A673 (cell line): ENCODE data around the gene IPPK. TPM values are rescaled to one million over a fixed set of nuclear protein-coding genes. Genes with fewer than 3 reads are reported as not detected.

Experiments used
- BruUV-seq: library from RNA; stranded (reverse); fragments of 400-500 nt; replicated peaks from 2 replicates; lab custom pipeline; 2021; lab: Mats Ljungman, UMichigan
- CTCF ChIA-PET: fragments of 300-600 bp; sonication (Branson Sonifier 250); formaldehyde crosslinking; loops from one replicate; lab custom pipeline; 2022; ENCODE audit warnings: antibody characterized with exemption; lab: Charles Lee
- POLR2A ChIA-PET: fragments of 300-600 bp; sonication (Branson Sonifier 250); formaldehyde crosslinking; loops from one replicate; lab custom pipeline; 2022; ENCODE audit warnings: antibody characterized with exemption; ENCODE audit not compliant: low non-redundant PET; lab: Charles Lee
- DNase-seq: peaks from one replicate; pipeline ENCODE4 v3.0.0-alpha.2; 2015; ENCODE audit warnings: low spot score
- H3K27ac ChIP-seq: fragments of 200-600 bp; sonication (generic); 2 replicates; pipeline ENCODE4 v1.5.1; 2016; ENCODE audit warnings: mixed run types, low read depth, mild to moderate bottlenecking, mixed read lengths, antibody characterized with exemption, low read length; ENCODE audit not compliant: poor library complexity, severe bottlenecking
- H3K27me3 ChIP-seq: fragments of 200-600 bp; sonication (generic); replicated peaks from 2 replicates; pipeline ENCODE4 v1.6.1; 2017; ENCODE audit warnings: mixed run types, low read depth, mild to moderate bottlenecking, mixed read lengths, antibody characterized with exemption, low read length; ENCODE audit not compliant: insufficient read depth, poor library complexity
- H3K36me3 ChIP-seq: fragments of 200-600 bp; sonication (generic); 2 replicates; pipeline ENCODE4 v1.6.1; 2016; ENCODE audit warnings: mixed run types, mild to moderate bottlenecking, mixed read lengths, antibody characterized with exemption, low read length; ENCODE audit not compliant: insufficient read depth, poor library complexity, severe bottlenecking
- H3K4me1 ChIP-seq: fragments of 200-600 bp; sonication (generic); 2 replicates; pipeline ENCODE4 v1.6.1; 2017; ENCODE audit warnings: mixed run types, mild to moderate bottlenecking, mixed read lengths, antibody characterized with exemption, low read length; ENCODE audit not compliant: insufficient read depth, poor library complexity, severe bottlenecking
- H3K4me3 ChIP-seq: fragments of 200-600 bp; sonication (generic); 2 replicates; pipeline ENCODE4 v1.5.1; 2016; ENCODE audit warnings: low read depth, mixed run types, mild to moderate bottlenecking, mixed read lengths, low read length; ENCODE audit not compliant: poor library complexity, severe bottlenecking
- H3K9me3 ChIP-seq: fragments of 200-600 bp; sonication (generic); 2 replicates; pipeline ENCODE4 v1.6.1; 2016; ENCODE audit warnings: mixed run types, low read depth, mild to moderate bottlenecking, mixed read lengths, antibody characterized with exemption, low read length; ENCODE audit not compliant: poor library complexity, severe bottlenecking
- EZH2 ChIP-seq: fragments of 200-600 bp; sonication (generic); IDR thresholded peaks from 2 replicates; pipeline ENCODE4 v1.6.1; 2017; ENCODE audit warnings: borderline replicate concordance, low read depth, mild to moderate bottlenecking, mixed read lengths, antibody characterized with exemption, low read length; ENCODE audit not compliant: poor library complexity, severe bottlenecking
- intact Hi-C: fragments of 100-400 bp; cut with micrococcal nuclease; formaldehyde crosslinking; loops from one replicate; pipeline ENCODE4 v1.10.0; 2022; ENCODE audit not compliant: unreplicated experiment
- total RNA-seq: library from RNA; stranded (reverse); gene quantifications from 2 replicates; pipeline ENCODE4 v1.2.3, GENCODE V29; 2021
- TF ChIP-seq, protein P1 (sequence below): fragments of 300-800, 200-600 bp; sonication (generic); conservative IDR thresholded peaks from 2 replicates; pipeline ENCODE4 v1.5.1; 2017; ENCODE audit warnings: low read depth, mild to moderate bottlenecking, antibody characterized with exemption, low read length, moderate library complexity, mixed read lengths

Gene IPPK
- total RNA-seq, 1 experiment from 2014 or later = 14.0 TPM

DNA sequence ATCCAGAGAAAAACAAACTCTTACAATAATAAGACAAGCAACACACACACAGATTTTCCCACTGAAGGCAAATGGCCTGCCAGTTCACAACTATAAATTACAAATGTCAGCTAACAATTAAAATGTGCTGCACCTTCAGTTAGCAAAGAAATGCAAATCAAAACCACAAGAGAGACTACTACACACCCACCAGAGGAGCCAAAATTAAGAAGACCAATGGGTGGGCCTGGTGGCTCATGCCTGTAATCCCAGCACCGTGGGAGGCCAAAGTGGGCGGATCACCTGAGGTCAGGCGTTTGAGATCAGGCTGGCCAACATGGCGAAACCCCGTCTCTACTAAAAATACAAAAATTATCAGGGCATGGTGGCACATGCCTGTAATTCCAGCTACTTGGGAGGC is 15.1 kb upstream of the IPPK start:
- DNase-seq = no peak
- ChIA-PET POLR2A (interaction anchor here (0.6 kb wide), 1 partner anchor 56 kb away, joined by 6 read pairs; no protein-coding TSS in a partner anchor), CTCF (no interaction called here)
- TF ChIP-seq, protein P1, sequence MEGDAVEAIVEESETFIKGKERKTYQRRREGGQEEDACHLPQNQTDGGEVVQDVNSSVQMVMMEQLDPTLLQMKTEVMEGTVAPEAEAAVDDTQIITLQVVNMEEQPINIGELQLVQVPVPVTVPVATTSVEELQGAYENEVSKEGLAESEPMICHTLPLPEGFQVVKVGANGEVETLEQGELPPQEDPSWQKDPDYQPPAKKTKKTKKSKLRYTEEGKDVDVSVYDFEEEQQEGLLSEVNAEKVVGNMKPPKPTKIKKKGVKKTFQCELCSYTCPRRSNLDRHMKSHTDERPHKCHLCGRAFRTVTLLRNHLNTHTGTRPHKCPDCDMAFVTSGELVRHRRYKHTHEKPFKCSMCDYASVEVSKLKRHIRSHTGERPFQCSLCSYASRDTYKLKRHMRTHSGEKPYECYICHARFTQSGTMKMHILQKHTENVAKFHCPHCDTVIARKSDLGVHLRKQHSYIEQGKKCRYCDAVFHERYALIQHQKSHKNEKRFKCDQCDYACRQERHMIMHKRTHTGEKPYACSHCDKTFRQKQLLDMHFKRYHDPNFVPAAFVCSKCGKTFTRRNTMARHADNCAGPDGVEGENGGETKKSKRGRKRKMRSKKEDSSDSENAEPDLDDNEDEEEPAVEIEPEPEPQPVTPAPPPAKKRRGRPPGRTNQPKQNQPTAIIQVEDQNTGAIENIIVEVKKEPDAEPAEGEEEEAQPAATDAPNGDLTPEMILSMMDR = no peak
- no peak for TF ChIP-seq EZH2
- Histone ChIP-seq H3K27ac (no peak overlapping the region), H3K36me3 (no peaks in the 10 kb centered on the region), H3K9me3 (peaks cover 3% of the 10 kb centered on the region), H3K4me3 (no peak overlapping the region), H3K4me1 (no peaks in the 10 kb centered on the region), H3K27me3 (no peaks in the 10 kb centered on the region)
- BruUV-seq = no TSS peak
- intact Hi-C loops = no loop called here

DNA sequence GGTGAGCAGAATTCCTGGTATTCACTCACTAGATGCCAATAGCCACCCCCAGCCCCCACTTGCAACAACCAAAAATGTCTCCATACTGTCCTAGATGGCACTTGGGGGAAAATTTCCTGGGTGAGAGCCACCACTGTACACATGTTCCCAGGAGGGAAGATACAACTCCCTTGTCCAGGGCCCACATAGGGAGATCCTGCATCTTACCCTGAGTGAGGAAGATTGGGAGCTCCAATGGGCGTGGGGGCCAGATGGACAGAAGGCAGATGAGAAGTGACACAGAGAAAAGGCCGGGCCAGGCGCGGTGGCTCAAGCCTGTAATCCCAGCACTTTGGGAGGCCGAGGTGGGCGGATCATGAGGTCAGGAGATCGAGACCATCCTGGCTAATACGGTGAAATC is 12.3 kb upstream of the IPPK start:
- Histone ChIP-seq H3K36me3 (no peaks in the 10 kb centered on the region), H3K4me3 (no peak overlapping the region), H3K4me1 (no peaks in the 10 kb centered on the region), H3K9me3 (no peaks in the 10 kb centered on the region), H3K27me3 (no peaks in the 10 kb centered on the region), H3K27ac (no peak overlapping the region)
- no TSS peak for BruUV-seq
- CTCF ChIA-PET = no interaction called here
- intact Hi-C loops = no loop called here
- POLR2A ChIA-PET = no interaction called here
- DNase-seq = no peak
- TF ChIP-seq, protein P1 = no peak
- no peak for TF ChIP-seq EZH2

GRCh38 chr9:92680166-92681119 is 10.5 kb upstream of the IPPK start:
- Histone ChIP-seq H3K36me3 (no peaks in the 10 kb centered on the region), H3K4me3 (no peak overlapping the region), H3K9me3 (no peaks in the 10 kb centered on the region), H3K27me3 (no peaks in the 10 kb centered on the region), H3K4me1 (no peaks in the 10 kb centered on the region), H3K27ac (no peak overlapping the region)
- no TSS peak for BruUV-seq
- DNase-seq = peak; percentile 33
- TF ChIP-seq, protein P1 = no peak
- TF ChIP-seq EZH2 = no peak
- ChIA-PET CTCF (no interaction called here), POLR2A (no interaction called here)
- intact Hi-C loops = no loop called here
